HPDE6-E6E7 (cell line): Measurements from ENCODE around the gene ENHO.

Source experiments
- DNase-seq: peaks from one replicate; pipeline ENCODE4 v3.0.0; 2011; ENCODE audit warnings: missing footprints; ENCODE audit errors: extremely low spot score

The ENHO gene

GRCh38 chr9:34522971-34523797, at the start of gene ENHO:
Gene ENHO (minus strand): TSS chr9:34522990. CDS start chr9:34521695, 1,295 bp downstream.
- peak; percentile 95 for DNase-seq

DNA sequence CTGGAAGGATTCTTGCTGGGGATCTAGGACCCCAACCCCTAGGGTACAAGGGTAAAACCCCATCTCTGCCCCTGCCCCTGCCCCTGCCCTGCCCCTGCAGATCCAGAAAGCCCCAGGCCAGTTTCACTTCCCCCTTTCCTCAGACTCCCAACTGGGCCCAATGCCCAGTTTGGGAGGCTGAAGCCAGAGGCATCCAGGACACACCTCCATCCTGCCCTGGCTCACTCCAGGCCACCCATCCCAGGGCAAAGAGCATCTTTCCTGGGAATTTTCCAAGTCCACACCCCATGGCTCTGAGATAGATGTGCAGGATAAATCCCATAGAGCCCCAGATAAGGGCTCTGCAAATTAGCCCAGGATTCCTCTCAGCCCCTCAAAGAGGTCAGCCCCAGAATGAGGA, 49.3 kb upstream of the ENHO start:
- DNase-seq, result no peak

DNA sequence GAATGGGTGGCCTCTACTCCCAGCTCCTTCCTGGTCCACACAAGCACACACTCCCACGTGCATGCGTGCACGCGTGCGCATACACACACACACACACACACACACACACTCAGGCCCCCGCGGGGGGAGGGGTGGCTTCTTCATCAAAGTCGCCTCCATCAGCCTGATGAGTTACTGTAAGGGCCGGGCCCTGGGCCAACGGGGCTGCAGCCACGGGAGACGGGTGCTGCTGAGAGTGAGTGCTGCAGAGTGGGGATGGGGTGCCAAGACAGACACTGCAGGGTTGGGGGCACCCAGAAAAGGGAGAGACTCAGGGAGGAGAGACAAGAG, 48.7 kb upstream of the ENHO start:
- no peak for DNase-seq

DNA sequence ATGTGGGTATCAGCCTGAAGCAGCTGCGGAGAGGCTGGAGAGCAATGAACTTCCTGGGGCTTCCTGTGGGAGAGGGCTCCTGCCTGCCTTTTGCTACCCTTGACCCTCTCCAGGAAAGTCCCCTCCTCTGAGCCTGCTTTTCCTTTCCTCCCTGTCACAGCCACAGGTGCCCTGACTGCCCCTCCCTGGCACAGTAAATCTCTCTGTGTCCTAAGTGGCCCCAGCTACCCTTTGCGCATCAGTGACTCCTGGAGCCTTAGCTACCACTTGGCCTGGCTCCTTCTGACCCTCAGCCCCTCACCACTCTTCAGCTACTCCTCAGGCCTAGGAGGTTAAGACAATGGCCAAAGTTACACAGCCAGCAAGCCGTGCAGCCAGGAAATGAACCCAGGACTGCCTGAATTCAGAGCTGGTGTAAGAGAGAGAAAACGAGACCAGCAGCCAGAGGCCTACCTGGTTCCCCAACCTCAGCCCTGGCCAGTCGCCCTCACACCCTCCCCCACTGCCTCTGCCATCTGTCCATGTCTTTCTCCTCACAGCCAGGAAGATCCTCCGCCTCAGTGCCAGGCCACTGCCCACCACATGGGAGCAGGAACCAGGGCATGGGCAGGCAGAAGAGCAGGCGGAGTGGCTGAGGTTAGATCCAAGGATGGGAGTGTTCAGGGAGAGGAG, 48.2 kb upstream of the ENHO start:
- no peak for DNase-seq

- no peak for DNase-seq
Observed at GRCh38 chr9:34570376-34570775, 47.6 kb upstream of the ENHO start.

- no peak for DNase-seq
Observed at GRCh38 chr9:34568774-34569173, 46.0 kb upstream of the ENHO start.

- no peak for DNase-seq
Observed at GRCh38 chr9:34568133-34568532, 45.3 kb upstream of the ENHO start.

DNA sequence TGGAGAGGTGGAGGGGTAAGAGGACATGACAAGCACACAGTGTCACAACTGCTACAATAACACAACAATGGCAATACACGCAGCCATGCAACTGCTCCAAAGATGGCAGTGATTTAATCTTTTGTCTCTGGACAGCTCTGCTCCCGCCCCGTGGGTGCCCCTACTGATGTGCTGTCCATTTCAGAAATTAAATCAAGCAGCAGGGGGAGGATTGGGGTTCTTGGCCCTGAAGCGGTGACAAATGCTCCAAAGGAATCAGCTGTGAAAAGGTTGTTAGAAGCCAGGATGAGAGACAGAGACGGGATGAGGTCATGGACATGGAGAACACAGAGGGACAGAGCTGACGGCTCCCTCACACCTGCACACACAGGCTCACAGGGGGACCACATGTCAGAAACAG, 44.2 kb upstream of the ENHO start:
- no peak for DNase-seq

- DNase-seq, result no peak
Observed at GRCh38 chr9:34566322-34566721, 43.5 kb upstream of the ENHO start.

- DNase-seq, result no peak
Observed at GRCh38 chr9:34565856-34566255, 43.1 kb upstream of the ENHO start.

DNA sequence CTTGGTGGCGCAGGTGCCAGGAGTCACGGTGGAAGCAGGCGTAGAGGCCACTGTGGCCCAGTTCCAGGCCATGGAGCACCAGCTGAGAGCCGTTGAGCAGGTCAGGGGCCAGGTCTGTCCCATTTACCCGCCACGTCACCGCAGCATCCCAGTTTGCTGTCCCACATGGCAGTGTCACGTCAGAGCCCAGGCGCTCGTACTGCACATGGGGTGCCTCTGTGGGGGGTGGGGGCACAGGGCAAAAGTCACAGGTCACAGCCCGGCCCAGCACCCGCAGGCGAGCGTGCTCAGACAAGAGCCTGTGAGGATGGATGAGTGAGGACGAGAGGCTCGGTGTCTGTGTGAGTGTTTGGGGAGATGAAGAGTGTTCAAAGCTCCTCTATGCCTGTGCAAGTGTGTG, 41.8 kb upstream of the ENHO start:
- no peak for DNase-seq

- DNase-seq, result no peak
Observed at GRCh38 chr9:34563262-34563661, 40.5 kb upstream of the ENHO start.

DNA sequence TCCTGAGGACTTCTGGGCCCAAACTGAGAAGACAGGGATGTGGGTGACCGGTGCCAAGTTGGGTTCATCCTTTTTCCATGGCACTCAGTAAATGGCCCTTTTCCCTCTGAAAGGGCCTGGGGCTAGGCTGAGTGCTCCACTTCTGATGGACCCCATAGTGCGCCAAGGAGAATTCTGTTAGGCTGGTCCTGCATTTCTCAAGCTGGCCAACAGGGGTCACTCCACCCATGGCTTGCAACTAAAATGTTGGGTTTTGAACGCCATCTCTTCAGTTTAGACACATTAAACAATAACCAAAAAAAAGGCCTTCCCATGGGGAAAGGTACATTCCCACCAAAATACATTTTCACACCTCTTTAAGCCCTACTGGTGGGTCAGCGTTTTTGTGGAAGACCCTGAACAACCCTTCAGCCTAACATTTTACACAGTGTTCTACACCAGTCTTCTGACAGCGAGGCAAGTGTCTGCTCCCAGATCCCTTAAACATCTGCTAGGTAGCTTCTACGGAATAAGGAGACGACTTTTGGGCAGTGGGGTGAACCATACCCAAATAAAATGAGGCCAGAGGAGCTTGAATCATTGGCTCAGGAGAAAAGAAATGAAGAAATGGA, 39.5 kb upstream of the ENHO start:
- no peak for DNase-seq

DNA sequence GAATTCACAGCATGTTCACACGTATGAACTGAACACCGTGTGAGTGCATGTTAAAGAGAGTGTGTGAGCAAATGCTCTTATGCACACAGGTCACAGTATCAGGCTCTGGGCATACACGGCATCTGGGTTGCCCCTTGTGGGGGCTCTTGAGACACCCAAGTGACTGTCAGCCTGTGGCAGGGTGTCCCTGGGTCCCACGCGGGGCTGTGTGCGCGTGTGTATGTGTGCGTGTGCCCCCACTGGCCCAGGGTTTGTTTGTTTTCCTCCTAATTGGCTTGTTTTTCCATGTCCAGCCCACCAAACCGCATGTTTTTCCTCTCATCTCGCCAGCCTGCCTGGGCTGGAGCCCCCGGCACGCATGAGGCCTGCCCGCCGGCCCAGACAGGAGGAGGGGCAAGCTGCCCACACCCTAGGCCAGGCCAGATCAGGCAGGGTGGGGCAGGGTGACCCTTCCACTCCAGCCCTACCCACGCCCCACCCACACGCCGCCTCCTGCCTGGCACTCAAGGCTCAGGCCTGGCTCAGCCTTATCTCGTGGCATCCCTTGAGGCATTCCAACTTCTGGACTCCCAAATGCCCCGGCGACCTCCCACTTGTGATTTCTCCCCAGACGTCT, 37.9 kb upstream of the ENHO start:
- no peak for DNase-seq

DNA sequence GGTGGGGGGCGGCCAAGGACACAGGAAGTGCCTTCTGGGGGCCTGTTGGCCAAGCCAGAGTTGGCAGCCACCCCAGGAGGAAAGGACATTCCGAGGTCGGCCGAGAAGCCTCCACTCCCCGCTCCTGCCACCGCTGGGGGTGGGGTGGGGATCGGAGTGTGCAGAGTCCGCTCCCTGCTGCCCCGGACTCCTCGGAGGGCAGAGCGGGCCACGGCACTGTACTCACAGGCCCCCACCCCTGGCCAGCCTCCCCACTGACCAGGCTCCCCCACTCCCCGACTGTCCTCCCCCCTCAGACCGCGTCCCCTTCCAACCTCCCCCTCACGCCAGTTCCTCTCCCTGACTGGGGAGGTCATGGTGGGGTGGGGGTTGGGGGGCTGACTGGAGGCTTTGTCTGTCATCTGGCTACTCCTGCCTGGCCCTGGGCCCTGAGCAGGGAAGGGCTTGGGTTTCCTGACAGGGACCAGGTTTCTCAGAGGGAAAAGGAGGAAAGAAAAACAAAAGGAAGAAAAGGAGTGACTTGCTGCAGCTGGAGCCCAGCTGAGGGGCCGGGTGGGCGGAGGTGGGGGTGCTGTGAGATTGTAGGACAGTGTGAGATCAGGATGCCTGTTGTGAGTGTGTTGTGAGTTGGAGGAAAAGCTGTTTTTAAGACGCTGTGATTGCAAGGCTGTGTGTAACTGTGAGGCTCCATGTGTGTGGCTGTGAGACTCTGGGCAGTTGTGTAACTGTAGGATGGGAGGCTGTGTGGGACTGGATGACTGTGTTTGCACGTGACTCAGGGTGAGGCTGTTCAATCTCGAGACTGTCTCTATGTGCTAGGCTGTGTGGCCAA, 37.0 kb upstream of the ENHO start:
- DNase-seq, result peak; percentile 38

DNA sequence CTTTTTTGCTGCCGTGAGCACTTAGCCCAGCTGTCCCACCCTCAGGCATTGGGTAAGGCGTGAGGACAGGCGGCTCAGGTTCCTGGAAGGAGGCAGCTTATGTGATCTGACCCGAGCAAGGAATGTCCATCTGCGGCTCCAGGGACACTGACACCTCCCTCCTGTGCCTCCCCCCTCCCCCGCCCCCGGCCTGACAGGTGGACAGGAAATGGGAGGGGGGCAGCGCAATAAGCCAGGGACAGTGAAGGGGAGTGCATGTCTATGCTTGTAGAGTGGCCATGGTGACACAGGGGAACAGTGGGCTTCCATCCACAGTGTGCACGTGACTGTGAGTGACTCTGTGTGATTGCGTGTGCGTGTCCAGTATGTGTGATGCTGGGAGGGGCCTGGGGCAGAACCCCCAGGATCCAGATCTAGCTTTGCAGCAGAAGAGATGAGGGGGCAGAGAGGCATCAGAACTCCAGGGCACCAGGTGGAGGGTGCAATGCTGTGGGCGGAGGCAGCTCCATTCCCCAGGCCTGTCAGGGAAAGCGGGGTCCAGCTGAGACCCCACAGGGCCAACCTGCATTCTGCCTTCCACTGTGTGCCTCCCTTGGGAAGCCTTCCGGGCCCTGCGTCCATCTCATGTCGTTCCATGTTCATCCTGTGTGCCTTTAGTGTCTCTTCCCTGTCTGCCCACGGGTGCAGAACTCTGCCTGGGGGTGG, 36.3 kb upstream of the ENHO start:
- DNase-seq, result no peak

DNA sequence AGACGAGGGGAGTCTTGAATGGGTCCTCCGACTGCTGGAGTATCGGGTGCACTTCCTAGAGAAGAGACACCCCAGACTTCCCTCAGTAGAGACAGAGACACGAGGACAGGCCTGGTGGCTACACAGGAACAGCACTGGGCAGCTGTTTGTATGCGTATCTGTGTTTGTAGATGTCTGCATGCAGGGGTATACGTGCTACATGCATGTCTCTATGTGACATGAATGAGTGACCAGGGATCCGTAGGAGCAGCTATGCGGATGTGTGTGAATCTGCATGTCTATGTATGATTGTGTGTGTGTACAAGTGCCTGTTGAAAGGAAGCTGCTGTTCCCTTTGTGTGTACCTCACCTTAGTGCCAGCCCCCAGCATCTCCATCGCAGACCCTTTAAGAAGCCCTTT, 35.6 kb upstream of the ENHO start:
- no peak for DNase-seq

DNA sequence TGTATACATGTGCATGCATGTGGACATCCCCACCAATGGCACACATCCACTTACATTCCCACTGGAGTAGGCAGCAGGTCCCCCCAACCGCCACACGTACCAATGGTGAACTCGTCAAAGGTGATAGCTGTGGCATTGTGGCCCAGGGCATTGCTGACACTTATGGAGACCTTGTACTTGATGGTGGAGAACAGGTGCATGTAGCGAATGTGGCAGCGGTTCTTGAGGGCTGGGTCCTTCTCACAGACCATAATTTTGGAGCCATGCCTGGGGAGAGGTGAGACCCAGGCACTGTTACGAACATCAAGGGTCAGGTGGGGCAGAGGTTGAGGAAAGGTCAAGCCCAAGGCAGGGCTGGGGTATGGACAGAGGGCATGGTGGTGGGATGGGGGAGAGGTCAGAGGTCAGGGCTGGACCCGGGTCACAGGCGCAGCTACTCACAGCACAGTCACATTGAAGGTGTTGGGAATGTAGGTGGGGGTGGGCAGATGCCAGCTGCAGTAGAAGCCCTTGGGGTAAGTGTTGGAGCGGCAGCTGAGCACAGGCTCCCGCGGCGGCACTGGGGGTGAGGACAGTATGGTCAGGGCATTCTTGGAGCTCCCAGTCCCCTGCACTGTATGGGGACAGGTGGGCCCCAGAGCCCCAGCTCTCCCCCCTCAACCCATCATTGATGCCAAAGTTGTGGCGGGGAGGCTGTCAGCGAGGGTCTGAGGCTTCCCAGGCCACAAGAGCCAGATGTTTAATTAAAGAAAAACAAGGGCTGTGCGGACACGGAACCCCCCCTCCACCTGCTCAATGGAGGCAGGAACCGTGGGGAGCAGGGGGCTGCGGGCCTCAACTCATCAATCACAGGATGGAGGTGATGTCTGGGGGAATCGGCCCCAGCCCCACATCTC, 34.9 kb upstream of the ENHO start:
- DNase-seq, result no peak

- no peak for DNase-seq
Observed at GRCh38 chr9:34556949-34557348, 34.2 kb upstream of the ENHO start.

DNA sequence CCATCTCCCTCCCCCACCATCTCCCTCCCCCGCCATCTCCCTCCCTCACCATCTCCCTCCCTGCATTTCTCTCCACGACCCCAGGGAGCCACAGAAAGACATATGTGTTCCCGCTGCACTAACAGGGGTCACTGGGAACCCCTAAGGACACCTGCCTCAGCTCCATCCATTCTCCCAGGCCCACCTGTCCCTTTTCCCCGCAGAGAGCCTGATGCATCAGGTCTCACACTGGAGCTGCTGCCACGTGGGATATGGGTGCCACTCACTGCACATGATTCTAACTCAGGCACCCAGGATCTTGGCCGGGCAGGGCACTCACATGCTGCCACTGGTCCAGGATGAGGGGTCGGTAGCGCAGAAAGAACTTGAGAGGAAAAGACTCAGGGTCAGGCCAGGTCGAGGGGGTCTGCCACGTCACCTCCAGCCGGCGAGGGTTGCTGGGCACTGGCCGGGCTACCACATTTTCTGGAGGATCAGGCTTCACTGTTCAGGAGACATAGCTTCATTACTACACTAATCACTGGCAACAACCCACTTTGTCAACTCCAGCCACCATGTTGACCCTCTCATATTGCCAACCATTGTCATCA, 33.2 kb upstream of the ENHO start:
- DNase-seq, result no peak
